GM13976 (cell line): ENCODE results near the gene TEKTIP1.
"Not testable (repeated sequence)": the region's sequence is repeated elsewhere in the genome, so short reads cannot be mapped to it uniquely, and the experiment has no call there.

ENCODE experiments used
- DNase-seq: peaks from one replicate; pipeline ENCODE4 v3.0.0; 2012; ENCODE audit warnings: low spot score
- CTCF ChIP-seq: IDR thresholded peaks from 2 replicates; pipeline ENCODE4 v1.5.1; 2012; ENCODE audit warnings: borderline replicate concordance, mild to moderate bottlenecking; ENCODE audit not compliant: insufficient read depth; ENCODE audit errors: extremely low read depth, missing control alignments, control extremely low read depth
- in situ Hi-C: fragments of 300-500 bp; cut with MboI; formaldehyde crosslinking; loops from one replicate; pipeline ENCODE4 v1.12.0; 2022; ENCODE audit warnings: low sequenced_read_pairs, mixed read lengths, inconsistent platforms; ENCODE audit not compliant: unreplicated experiment

Gene TEKTIP1

GRCh38 chr19:3503036-3503572 lies 35.9 kb upstream of the TEKTIP1 start:
- DNase-seq: no peak
- in situ Hi-C loops: no loop called here
- no peak for TF ChIP-seq CTCF

DNA sequence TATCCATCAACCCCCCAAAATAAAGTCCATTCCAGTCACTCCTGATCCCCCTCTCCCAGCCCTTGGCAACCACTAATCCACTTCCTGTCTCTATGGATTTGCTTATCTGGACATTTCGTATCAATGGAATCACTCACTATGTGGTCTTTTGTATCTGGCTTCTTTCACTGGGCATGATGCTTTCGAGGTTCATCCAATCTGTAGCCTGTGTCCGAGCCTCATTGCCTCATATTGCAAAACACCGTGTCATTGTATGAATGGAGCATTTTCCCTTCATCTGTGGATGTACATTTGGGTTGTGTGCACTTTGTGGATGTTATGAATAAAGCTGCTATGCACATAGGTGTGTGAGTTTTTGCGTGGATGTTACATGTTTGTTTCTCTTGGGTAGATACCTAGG lies 34.2 kb upstream of the TEKTIP1 start:
- DNase-seq: no peak
- in situ Hi-C loops: no loop called here
- no peak for TF ChIP-seq CTCF

GRCh38 chr19:3505598-3506383 lies 33.2 kb upstream of the TEKTIP1 start, which contains the start of gene FZR1:
FZR1 (plus strand) TSS chr19:3506311; CDS start chr19:3522990, 16,679 bp downstream.
- peak; percentile 100 for DNase-seq
- in situ Hi-C loops: no loop called here
- TF ChIP-seq CTCF: no peak

DNA sequence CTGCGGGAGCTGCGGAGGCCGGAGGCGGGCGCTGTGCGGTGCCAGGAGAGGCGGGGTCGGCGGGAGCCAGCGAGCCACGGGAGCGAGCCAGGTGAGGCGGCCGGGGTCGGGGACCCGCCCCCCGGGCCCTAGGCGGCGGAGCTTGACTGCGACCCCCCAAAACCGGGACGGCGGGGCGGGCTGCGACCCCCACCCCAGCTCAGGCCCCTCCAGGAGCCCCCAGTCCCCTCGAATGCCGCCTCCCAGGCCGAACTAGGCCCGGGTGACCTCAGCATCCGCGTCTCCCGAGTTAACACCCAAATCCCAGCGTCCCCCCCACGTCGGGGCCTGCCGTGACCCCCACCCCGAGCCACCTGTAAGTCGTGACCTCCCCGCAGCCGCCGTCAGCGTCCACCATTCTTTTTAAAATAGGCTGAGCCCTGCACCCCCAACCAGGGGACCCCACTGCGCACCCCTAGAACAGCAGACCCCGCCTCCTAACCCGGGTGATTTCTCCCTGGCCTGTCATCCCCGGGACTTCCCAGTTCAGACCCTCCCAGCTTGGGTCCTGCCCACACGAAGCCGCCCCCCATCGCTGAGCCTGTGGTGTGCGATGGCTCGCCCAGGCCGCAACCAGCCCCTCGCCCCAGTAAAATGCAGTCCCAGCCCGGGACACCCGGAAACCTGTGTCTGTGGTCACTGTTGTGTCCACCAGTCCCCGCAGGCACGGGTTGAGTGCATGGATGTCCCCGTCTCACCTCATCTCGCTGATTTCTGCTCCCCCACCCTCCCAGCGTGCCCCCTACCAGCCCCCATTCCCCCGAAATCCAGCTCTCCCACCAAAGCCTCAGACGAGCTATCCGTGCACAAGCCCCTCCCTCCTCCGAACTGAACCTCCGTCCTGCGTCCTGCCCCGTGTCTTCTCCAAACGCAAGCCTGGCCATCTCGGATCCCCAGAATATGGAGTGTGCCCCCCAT lies 32.3 kb upstream of the TEKTIP1 start:
- in situ Hi-C loops: no loop called here
- peak; percentile 72 for DNase-seq
- TF ChIP-seq CTCF: no peak

GRCh38 chr19:3507371-3508120 lies 31.4 kb upstream of the TEKTIP1 start:
- in situ Hi-C loops: no loop called here
- no peak for DNase-seq
- no peak for TF ChIP-seq CTCF

- DNase-seq, in situ Hi-C loops: not testable (repeated sequence)
Measured at GRCh38 chr19:3508121-3508661, 30.8 kb upstream of the TEKTIP1 start.
